ENCODE results near the gene PPP4R3C.
"Not testable (repeated sequence)": the region's sequence is repeated elsewhere in the genome, so short reads cannot be mapped to it uniquely, and the experiment has no call there.

The PPP4R3C gene

GRCh38 chrX:27463187-27463586 is at the start of gene PPP4R3C:
Gene PPP4R3C, minus strand, starts transcription at chrX:27463341. Its CDS starts 45 bp downstream, at chrX:27463296.
- no peak within 1 kb of the TSS for H3K4me3 ChIP-seq (ENCODE audit: low read depth, low read length)
- no peak for DNase-seq (ENCODE audit: low read depth)
- no peak for TF ChIP-seq CTCF (IDR thresholded peaks at IDR 0.05; ENCODE audit: insufficient read depth, low read depth, low read length, missing control alignments)

- H3K4me3 ChIP-seq (ENCODE audit: low read depth, low read length): no peak overlapping the region
- no peak for TF ChIP-seq CTCF (IDR thresholded peaks at IDR 0.05; ENCODE audit: insufficient read depth, low read depth, low read length, missing control alignments)
- DNase-seq (ENCODE audit: low read depth): no peak
These were observed 28.3 kb upstream of the PPP4R3C start for GRCh38 chrX:27491397-27491796.

DNA sequence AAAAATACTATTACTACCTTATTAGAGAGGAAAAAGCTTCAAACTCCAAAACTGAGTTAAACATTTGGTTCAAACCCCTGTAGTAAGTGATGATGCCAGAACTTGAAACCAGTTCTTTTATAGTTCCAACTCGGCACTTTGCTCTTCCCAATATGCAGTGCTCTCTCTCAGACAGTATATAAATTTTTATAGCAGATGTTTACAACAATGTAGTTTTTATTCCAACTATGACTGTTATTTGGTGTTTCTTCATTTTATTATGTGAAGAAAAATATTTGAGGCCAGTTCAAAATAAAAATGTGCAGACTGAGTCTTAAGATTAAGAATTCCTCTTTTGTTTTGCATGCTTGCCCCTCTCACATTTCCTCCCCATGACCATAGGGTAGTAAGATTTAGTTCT is 2.9 kb upstream of the PPP4R3C start:
- no peak for DNase-seq (ENCODE audit: low read depth)
- TF ChIP-seq CTCF (IDR thresholded peaks at IDR 0.05; ENCODE audit: insufficient read depth, low read depth, low read length, missing control alignments): no peak
- H3K4me3 ChIP-seq (ENCODE audit: low read depth, low read length): no peak overlapping the region

DNA sequence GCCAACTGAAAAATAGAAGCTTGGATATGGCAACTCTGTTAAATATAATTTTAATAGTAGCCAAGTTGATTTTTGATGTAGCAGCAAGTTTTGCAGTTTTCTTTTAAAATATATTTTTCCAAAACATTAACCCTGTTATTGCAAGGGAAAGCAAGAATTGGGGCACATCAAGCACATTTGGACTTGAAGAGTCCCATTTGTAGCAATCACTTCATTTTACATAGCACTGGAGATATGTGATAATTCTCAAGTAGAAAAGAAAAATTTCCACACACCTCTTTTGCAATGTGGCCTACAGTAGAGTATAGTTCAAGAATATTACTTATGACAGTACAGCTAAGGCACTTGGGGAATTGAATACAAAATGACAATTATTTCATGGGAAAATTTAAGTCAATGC is 1.9 kb upstream of the PPP4R3C start:
- H3K4me3 ChIP-seq (ENCODE audit: low read depth, low read length): no peak overlapping the region
- no peak for TF ChIP-seq CTCF (IDR thresholded peaks at IDR 0.05; ENCODE audit: insufficient read depth, low read depth, low read length, missing control alignments)
- no peak for DNase-seq (ENCODE audit: low read depth)

DNA sequence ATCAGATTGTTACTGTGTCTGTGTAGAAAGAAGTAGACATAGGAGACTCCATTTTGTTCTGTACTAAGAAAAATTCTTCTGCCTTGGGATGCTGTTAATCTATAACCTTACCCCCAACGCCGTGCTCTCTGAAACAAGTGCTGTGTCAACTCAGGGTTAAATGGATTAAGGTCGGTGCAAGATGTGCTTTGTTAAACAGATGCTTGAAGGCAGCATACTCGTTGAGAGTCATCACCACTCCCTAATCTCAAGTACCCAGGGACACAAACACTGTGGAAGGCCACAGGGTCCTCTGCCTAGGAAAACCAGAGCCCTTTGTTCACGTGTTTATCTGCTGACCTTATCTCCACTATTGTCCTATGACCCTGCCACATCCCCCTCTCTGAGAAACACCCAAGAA is 4.0 kb downstream of the PPP4R3C start:
- DNase-seq (ENCODE audit: low read depth); H3K4me3 ChIP-seq (ENCODE audit: low read depth, low read length): not testable (repeated sequence)

GRCh38 chrX:27458544-27458943 is 4.6 kb downstream of the PPP4R3C start:
- not testable (repeated sequence) for H3K4me3 ChIP-seq (ENCODE audit: low read depth, low read length); DNase-seq (ENCODE audit: low read depth)

DNA sequence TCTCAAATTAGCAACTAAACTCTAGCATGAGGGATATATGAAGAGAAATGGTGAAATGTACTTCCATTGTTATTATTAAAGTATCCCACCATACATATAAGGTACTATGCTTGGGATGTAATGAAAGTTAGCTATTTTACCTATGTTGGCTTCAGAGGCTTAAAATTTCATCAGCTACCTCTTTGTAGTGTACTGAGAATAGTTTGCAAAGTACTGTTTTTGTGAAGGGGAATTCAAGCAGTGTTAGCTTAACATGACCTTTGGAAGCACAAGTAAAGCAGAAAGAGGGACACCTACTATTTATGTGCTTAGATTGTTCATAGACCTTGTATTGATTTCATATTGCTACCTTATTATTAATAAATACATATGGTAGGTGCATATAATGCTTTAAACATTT is 11.8 kb downstream of the PPP4R3C start:
- no peak for TF ChIP-seq CTCF (IDR thresholded peaks at IDR 0.05; ENCODE audit: insufficient read depth, low read depth, low read length, missing control alignments)
- DNase-seq (ENCODE audit: low read depth): no peak

GRCh38 chrX:27446423-27446822 is 16.7 kb downstream of the PPP4R3C start:
- H3K4me3 ChIP-seq (ENCODE audit: low read depth, low read length): no peak overlapping the region
- DNase-seq (ENCODE audit: low read depth): no peak
- TF ChIP-seq CTCF (IDR thresholded peaks at IDR 0.05; ENCODE audit: insufficient read depth, low read depth, low read length, missing control alignments): no peak

More for the DNA sequence above, 11.8 kb downstream of the PPP4R3C start:
- H3K4me3 ChIP-seq (ENCODE audit: low read depth, low read length): no peak overlapping the region

Measured in GM12865 (cell line).